Measurements from ENCODE around the gene NRXN3.

Gene NRXN3

DNA sequence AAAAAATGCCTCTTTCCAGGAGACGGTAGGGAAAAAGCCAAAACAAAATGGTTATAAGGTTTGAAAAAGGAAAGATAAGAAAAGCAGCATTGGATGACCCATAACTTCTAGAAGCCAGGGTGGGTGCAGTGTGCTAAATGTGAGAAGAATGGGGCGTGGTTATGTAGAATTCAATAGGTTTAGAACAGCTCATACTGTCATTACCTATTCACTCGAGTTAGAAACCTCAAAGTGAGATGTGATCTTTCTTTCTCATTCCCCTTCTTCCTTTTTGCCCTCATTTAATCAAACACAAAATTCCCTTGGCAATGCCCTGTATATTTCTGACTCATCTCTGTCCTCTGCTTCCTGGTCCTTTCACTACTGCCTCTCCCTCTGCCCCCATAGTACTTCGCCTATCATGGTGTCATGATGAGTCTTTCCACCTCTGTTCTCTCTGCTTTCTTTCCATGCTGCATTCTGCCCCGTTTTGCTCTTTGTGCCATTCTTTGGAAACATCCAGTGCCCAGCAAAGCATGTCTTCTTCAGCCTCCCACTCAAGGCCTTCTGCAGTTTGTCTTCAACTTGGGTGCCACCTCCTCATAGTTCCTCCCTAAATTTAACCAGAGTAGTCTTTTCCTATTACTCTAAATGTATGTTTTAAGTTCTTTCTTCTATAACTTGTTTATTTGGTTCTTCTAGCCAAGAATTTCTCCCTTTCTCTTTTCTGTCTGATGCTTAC, 496.3 kb downstream of the NRXN3 start:
- no peak for FAIRE-seq

DNA sequence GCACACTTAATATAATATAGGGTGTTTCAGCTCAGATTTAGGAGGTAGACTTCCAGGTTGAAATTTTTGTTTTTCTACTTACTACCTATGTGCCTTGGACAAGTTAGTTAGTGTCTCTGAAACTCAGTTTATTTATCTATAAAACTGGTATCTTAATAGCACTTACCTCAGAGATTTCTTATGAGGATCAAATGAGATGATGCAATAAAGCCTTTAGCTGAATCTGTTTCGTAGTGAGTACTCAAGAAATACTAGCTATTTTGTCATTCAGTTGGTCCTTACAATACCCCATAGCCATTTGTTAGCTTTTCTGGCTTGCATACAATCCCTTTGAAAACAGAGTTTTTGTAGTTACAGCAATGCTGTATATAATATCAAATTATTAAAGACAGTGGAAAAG, 497.0 kb downstream of the NRXN3 start:
- FAIRE-seq: no peak

DNA sequence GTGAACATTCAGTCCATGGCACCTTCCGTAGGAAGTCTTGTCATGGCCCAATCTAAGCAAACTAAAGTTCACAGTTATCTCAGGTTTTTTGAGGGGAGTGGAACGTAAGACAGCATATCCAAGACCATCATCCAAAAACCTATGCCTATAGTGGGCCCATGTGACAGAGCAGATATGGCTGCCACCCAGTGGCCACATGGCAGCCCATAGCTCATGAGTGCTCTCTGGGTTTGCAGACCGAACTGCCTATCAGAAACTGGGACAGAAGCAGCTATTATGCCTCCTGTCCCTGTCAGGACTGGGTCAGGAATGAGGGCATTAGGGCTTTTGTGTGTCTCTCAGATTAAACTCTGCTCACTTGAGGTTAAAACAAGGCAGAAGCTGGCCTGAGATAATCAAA, 503.7 kb downstream of the NRXN3 start:
- no peak for FAIRE-seq

DNA sequence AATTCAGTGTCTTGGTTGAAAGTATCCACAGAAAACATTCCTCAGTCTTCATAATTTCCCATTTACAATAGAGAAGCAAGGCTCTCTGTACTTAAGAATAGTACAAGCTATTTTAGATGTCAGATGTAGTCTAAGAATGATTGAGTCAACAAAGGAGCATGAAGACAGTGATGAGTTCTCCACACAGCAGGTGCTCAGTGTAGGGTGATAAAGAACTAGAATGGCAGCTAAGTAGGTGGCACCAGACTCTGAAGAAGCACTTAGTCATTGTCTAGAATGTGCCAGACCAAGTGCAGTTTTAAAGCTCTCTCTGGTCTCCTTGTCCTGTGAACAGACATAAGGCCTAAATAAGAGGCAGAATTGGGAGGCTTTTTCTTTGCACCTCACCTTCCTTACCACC, 504.6 kb downstream of the NRXN3 start:
- FAIRE-seq: no peak

DNA sequence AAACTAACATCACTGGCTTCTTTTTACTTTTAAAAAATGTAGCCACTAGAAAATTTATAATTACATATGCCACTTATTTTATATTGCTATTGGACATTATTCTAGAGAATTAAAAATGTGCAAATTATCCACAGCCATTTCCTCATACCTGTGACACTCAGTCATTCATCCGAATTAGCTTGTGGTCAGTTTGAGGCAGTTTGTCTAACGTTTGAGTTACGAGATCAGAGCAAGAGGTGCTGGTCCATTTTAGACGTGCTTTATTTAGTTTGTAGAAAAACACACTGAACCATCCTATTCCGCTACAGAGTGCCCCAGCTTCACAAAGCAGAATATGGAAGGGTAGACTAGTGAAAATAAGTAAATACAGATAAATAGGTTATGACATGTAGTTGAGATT, 513.0 kb downstream of the NRXN3 start:
- FAIRE-seq: no peak

DNA sequence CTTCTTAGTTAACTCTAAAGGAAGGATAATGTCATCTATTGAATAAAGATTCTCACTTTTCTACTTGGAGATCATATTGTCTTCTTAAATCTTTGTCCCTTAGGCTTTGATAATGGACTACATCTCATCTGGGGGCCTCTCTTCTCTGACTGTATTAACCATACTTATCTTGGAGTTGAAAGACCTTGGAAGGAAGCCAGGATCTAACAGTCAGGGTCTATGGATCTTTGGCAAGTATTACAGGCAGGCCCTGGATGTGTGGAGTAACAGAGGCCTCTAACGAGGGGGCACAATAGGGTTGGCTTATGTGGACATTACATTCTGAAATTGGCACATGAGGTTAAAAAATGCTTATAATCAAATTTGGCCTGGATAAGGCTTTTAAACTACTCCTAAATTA, 513.8 kb downstream of the NRXN3 start:
- FAIRE-seq: no peak

DNA sequence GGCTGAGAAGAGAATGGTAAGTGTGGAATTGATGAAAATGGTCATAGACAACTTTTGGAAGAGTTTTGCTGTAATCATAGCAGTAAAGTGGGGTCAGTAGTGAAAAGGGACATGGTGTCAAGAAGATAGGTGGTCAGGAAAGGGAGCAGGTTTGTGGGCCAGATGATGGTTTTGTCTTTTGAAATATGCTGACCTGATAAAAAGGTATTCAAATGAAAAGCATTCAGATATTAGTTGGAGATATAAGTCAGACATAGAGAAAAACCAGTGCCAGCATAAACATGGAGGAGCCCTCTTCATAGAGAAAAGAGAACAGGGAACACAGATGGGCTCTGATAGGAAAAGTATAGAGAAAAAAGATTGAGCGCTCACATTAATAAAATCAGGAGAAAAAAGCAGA, 518.3 kb downstream of the NRXN3 start:
- no peak for FAIRE-seq

DNA sequence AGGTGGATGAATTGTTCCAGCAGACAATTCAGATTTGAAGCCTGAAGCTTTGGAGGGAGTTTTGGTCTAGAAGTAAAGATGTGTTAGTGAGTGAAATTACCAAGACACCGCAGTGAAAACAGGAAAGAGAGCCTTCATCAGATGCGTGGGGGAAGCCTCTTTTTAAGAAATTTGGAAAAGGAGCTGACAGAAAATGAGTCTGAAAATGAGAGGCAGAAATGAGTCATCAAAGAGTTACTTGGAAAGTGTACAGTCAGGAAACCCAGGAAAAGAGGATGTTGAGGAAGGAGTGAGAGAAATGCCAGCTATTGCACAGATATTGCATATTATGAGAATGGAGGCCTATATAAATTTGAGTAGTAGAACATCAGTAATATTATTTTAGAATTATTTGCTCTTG, 520.7 kb downstream of the NRXN3 start:
- FAIRE-seq: no peak

DNA sequence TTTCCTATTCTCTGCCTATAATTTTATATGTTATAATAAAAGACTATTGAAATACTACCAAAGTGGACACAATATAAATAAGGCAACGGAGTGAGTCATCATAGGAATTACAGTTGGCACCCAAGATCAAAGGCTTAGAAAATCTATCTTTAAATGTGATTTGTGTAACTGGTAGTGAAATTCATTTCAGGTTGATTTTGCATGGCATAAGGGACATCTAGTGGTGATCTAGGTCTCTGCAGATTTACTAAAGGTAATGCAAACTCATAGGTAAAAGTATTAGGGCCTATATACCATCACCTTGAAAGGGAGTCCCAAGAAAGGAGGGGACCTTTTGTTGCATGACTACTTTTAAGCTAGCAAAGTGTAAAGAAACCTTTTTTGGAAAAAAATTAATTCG, 527.2 kb downstream of the NRXN3 start:
- FAIRE-seq: peak; percentile 25

DNA sequence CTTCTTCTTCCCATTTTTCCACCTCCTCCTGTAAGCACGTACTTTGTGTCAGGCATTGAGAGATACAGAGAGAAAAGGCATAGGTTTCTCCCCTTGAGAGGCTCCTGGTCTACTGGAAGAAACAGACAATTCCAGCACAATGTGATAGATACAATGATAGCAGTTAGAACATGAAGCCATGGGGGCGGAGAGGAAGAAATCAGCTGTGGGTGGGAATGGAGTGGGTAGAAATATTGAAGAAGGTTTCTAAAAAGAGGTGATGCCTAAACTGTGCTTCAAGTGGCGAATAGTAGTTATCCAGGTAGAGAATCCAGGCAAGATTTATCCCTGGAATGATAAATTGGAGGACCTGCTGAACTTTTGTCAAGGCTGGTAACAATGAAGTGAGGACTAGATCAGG, 528.8 kb downstream of the NRXN3 start:
- FAIRE-seq: no peak

DNA sequence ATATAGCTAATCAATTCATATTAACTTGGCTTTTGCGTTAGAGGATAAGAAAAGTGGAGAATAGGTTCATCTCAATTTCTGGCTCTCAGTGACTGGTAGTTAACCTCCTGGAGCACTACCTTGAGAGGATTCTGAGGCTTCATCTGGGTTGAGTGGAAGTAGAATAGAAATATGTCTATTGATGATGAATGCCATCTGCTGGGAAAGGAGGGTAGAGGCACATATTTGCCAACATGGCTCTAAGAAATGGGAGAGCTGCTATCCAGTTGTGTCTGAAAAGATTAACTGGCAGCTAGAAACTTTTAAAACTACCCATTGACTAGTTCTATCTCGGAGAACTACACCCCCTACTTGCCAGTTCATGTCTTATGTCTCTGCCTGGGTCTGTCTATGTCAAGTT, 530.1 kb downstream of the NRXN3 start:
- FAIRE-seq: no peak

DNA sequence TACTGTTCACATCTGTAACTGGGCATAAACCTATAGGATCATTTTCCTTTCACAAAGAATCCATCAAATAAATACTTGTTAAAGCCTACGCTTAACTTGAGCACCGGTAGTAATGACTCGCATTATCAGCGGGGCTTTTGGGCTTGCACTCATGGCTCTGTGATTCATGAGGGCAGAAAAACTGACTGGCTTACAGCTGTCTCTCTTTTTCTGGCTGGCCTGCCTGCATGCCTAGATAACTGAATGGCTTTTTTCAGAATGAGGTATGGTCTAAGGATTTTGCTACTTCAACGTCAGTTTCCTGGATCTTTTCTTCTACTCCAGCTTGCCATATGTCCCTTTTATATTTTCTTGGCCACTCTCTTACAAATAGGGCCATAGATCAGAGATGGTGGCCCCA, 531.1 kb downstream of the NRXN3 start:
- no peak for FAIRE-seq

DNA sequence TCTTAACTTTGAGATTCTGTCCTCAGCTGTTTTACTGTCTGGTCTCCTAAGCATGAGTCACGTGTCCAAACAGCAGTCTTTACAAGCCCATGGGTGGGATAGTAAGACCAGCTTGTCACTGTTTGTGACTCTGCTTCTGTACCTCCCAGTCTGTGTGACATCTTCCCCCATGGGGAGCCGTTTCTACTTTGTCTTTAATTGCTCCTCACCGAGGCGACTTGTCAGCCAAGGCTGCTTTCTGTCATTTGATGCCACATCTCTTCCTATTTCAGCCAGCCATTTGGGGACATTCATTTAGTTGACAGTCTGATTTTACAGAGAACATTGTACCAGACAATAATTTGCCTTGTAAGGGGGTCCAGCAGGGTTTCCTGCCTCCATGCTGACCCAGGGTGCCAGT, 534.8 kb downstream of the NRXN3 start:
- no peak for FAIRE-seq

DNA sequence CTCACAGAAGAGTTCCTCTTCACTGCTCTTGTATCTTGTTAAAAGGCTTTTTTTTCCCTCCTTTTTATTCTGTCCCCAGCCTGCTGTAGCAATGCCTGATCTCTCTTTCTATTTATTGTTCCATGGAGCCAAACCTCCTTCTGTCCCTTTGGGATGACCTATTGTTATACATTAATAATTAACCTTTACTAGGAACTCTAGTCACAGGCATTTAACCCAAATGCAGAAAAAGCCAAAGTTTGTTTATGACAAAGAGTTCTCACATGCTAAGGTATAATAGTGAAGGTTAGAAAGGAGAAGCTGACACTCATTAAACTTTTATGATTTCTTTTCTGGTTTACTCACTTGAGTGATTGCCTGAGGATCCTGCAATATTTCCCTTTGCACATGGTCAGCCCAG, 535.8 kb downstream of the NRXN3 start:
- no peak for FAIRE-seq

DNA sequence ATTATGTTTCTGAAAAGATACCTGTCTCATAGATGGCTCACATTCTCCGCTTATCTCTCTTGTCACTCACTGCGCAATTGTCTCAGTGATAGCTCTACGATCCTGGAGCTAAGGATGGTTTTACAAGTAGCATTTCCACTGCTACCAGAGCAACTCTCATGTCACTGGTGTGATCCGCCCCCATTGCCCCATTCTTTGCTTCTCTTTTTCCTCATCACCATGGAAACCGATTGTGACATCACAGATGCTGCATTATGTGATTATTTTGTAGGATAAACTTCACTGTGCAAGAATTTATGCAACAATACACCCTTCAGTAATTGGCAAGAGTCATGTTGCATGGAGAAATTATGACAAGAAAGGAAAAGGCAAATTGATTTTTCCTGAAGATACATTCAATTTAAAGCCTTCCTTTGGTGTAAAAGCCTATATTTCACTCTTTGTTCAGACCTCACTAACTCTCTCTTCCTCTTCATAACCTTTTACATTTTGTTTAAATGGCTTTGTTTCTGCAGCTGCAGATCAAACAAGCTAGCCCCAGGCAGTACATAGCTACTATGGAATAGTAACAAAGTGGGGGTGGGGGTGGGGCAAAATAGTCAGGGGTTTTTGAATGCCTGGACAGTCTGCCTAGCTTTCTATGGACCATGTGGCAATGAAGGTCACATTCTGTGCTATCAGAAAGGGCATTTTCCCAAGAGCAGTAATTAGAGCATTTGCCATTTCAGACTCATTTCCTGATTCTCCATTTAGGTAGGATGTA, 539.8 kb downstream of the NRXN3 start:
- FAIRE-seq: no peak

DNA sequence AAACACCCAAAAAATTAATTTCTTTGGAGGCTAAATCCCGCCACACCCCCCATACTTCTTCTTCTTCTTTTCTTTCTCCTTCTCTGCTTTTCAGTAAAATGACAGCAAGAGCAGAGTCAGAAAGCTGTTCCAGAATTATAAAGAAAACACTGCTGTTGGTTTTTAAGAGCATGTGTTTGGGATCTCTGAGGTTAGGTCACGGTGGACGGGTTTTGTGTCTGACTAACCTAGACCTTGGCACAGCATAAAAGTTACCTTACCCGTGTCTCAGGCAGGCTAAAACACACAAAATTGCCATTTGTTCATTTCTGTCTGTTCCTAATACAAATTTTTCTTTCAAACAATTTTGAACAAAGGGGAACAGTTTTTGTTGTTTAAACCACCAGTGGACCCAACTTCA, 540.8 kb downstream of the NRXN3 start:
- FAIRE-seq: no peak

DNA sequence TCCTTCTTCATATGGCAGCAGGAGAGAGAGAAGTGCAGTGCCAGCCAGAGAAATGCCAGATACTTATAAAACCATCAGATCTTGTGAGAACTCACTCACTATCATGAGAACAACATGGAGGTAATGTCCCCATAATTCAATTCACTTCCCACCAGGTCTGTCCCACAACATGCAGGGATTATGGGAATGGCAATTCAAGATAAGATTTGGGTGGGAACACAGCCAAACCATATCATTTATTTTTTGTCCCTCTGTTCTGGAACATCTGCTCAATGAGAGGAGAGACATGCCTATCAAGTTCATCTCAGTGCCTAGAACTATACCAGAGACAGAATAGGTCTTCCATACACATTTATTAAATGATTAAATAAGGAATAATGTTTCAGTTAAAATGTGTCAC, 543.5 kb downstream of the NRXN3 start:
- no peak for FAIRE-seq

DNA sequence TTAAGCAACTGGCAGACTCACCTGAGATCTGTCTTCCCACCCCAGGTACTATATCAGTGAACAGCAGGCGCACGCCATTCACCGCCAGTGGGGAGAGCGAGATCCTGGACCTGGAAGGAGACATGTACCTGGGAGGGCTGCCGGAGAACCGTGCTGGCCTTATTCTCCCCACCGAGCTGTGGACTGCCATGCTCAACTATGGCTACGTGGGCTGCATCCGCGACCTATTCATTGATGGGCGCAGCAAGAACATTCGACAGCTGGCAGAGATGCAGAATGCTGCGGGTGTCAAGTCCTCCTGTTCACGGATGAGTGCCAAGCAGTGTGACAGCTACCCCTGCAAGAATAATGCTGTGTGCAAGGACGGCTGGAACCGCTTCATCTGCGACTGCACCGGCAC, 544.5 kb downstream of the NRXN3 start:
- no peak for FAIRE-seq

DNA sequence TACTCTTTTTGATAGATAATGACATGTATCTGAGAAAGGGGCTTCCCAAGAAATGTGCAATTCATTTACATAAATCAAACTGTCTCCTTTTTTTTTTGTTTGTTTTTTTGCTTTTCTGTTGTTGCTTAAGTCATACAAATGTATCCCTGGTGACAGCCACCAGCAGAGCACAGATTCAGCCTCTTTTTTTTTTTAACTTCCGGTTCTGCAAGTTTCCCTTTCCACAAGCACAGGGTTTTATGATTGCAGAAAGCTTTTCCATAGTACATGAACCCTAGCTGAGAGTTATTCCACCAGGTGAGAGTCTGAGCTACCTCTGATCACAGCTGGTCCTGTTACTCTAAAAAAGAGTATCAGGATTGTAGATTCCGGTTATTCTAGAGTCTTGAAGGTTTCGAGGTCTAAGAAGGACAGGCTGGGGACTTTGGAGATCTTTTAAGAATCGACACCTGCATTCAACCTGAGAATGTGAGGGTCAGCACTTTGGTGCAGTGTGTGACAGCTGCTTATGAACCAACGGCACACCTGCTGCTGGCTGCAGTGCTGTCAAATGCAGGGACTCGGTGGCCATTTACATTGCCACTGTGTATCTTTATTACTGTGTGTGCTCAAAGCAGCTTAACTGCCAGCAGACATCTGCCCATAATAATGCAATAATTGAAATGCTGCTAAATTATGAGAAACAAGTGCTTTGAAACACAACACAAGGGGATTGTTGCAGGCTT, 551.7 kb downstream of the NRXN3 start:
- no peak for FAIRE-seq

DNA sequence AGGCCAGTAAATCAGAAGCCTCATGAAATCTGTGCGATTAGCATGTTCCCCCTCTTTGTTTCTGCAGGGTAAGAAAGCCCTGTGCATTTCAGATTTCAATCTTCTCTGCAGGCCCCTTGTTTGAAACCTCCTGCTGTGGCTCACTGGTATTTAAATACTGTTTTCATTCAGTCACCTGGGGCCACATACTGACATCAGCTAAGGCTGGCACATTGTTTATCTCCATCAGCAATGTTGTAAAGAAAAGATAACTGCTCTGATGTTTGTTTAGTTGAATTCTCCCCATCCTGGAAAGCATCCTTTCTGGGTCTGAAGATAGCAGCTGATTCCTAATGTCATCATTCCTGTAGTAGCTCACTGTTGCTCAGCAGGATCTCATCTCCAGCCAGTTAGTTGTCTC, 554.9 kb downstream of the NRXN3 start:
- no peak for FAIRE-seq

DNA sequence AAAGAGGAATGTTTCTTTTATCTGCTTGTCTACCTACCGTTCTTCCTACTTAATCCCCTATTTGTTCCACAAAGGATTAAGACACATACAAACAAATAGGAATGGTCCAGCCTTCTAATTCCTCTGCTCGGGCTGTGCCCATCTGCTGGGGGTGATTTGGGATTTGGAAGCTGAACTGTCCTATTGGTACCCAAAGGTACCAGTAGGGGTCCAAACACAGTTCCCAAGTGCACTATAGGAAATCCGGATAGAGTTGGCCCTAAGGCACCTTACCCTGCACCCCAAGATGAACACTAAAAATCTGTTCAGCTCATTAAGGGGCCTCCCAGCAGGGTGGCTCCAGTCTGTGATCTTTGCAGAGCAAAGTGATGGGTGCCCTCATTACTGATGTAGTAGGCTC, 566.9 kb downstream of the NRXN3 start:
- no peak for FAIRE-seq

DNA sequence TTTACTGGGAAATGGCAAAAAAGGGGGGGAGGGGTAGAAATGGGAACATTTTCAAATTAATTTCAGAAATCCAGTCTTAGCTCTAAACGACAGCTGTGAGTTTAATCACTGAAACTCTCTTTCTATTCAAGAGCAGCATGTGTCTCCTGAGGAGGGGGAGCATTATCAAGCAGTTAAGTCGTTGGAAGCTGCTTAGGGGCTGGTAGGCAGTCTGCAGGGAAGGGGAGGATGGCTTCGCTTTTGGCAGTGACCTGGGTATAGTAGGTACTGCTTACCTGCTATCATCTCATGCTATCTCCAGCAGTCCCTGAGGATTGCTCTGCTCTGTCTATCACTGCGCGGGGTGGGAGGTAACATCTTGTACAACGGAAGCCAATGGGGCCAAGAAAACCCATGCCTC, 567.4 kb downstream of the NRXN3 start:
- no peak for FAIRE-seq

DNA sequence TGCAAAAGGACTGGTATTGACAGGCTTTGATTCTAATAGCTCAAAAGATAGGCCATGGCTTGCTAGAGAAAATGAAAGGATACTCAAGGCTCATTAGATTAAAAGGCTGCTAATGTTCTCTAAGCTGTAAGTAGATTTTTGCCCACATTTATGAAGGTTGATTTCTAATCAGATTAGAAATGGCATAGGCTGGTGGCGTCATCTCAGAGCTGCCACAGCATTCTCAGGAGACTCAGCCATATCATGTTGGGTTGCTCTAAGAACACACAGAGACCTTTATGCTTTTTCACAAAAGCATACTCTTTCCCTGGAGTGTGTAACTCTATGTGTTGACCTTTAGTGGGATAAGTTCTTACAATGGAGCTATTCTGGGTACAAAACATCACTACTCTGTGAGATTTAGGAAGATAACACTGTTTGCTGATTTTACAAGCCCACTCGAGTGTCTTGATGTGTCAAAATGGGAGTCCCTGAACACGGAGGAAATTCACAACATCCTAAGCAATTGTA, 576.0 kb downstream of the NRXN3 start:
- no peak for FAIRE-seq

DNA sequence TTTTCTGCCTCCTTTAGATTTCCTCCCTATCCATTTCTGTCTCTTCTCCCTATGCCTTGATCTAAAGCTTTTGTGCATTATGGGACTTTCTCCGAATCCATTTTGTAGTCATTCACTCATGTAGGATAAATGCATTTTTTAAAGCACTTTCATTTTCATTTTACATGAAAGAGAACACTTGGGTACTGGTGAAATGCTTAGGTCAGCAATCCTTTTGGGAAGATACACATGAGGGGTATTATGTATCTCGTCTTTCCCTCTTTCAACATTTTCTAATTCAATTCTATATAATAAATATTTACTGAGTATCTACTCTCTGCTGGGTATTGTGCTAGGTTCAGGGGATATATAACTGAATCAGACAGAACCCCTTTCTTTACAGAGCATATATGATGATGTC, 577.6 kb downstream of the NRXN3 start:
- no peak for FAIRE-seq
